HEK293 (cell line): Measurements from ENCODE around the gene LFNG.

Experiments
- CTCF ChIA-PET: fragments of 350-600 bp; formaldehyde crosslinking; extraction: SDS; loops from one replicate; lab custom pipeline; 2021; ENCODE audit warnings: antibody characterized with exemption; lab: Yijun Ruan, JAX
- POLR2A ChIA-PET: fragments of 300-600 bp; formaldehyde crosslinking; extraction: SDS; loops from one replicate; lab custom pipeline; 2020; ENCODE audit warnings: antibody characterized with exemption, inconsistent platforms; lab: Yijun Ruan, JAX
- H3K27ac ChIP-seq: fragments of 200-500 bp; sonication (Bioruptor generic); 2 replicates; pipeline ENCODE4 v1.5.1; 2014; ENCODE audit warnings: low read depth, low read length, control low read depth, inconsistent platforms; ENCODE audit errors: extremely low read depth
- H3K36me3 ChIP-seq, 2 experiments: fragments of 200-500 bp in 1 of 2; sonication (Bioruptor generic) in 1 of 2; 1 replicate in 1 of 2; 2 replicates in 1 of 2; pipeline ENCODE4 v1.5.1; 2014 to 2017; ENCODE audit warnings: inconsistent platforms in 2 of 2, low read length in 2 of 2; ENCODE audit not compliant: control insufficient read depth in 2 of 2, insufficient read depth in 1 of 2
- H3K4me1 ChIP-seq: fragments of 200-500 bp; sonication (Bioruptor generic); 2 replicates; pipeline ENCODE4 v1.5.1; 2014; ENCODE audit warnings: mild to moderate bottlenecking, low read length, inconsistent platforms; ENCODE audit not compliant: control insufficient read depth, insufficient read depth
- H3K4me3 ChIP-seq: 2 replicates; pipeline ENCODE4 v1.5.1; 2011; ENCODE audit warnings: low read depth, mild to moderate bottlenecking, control low read depth, low read length, moderate library complexity
- H3K9me3 ChIP-seq: fragments of 200-500 bp; sonication (Bioruptor generic); 2 replicates; pipeline ENCODE4 v1.5.1; 2014; ENCODE audit warnings: low read depth, low read length, inconsistent platforms; ENCODE audit not compliant: control insufficient read depth, insufficient read depth
- BCL11A ChIP-seq: fragments of 450-650 bp; formaldehyde crosslinking; IDR thresholded peaks from 2 replicates; pipeline ENCODE4 v1.5.1; 2016; ENCODE audit warnings: low read depth, missing biosample characterization, missing genetic modification characterization
- EGR2 ChIP-seq: fragments of 450-650 bp; formaldehyde crosslinking; IDR thresholded peaks from 2 replicates; pipeline ENCODE4 v1.5.1; 2016; ENCODE audit warnings: low read depth, missing biosample characterization, missing genetic modification characterization
- KLF16 ChIP-seq: fragments of 450-650 bp; formaldehyde crosslinking; IDR thresholded peaks from 2 replicates; pipeline ENCODE4 v1.5.1; 2017; ENCODE audit warnings: missing biosample characterization, missing genetic modification characterization
- PRDM10 ChIP-seq: fragments of 450-650 bp; formaldehyde crosslinking; IDR thresholded peaks from 2 replicates; pipeline ENCODE4 v1.5.1; 2016; ENCODE audit warnings: missing biosample characterization, missing genetic modification characterization
- SCRT2 ChIP-seq: fragments of 450-650 bp; formaldehyde crosslinking; IDR thresholded peaks from 2 replicates; pipeline ENCODE4 v1.5.1; 2016; ENCODE audit warnings: missing biosample characterization, missing genetic modification characterization
- ZFHX2 ChIP-seq: fragments of 450-650 bp; formaldehyde crosslinking; conservative IDR thresholded peaks from 2 replicates; pipeline ENCODE4 v1.5.1; 2016; ENCODE audit warnings: missing biosample characterization, missing genetic modification characterization
- ZNF112 ChIP-seq: fragments of 450-650 bp; formaldehyde crosslinking; IDR thresholded peaks from 2 replicates; pipeline ENCODE4 v1.5.0; 2017; ENCODE audit warnings: missing biosample characterization, missing genetic modification characterization
- ZNF518A ChIP-seq: fragments of 450-650 bp; formaldehyde crosslinking; conservative IDR thresholded peaks from 2 replicates; pipeline ENCODE4 v1.5.1; 2016; ENCODE audit warnings: low read depth, missing biosample characterization, missing genetic modification characterization
- ZNF624 ChIP-seq: fragments of 450-650 bp; formaldehyde crosslinking; IDR thresholded peaks from 2 replicates; pipeline ENCODE4 v1.5.1; 2017; ENCODE audit warnings: missing biosample characterization, missing genetic modification characterization
- ZNF629 ChIP-seq: fragments of 450-650 bp; formaldehyde crosslinking; IDR thresholded peaks from 2 replicates; pipeline ENCODE4 v1.5.1; 2017; ENCODE audit warnings: missing biosample characterization, missing genetic modification characterization
- ZNF658 ChIP-seq: fragments of 450-650 bp; formaldehyde crosslinking; IDR thresholded peaks from 2 replicates; pipeline ENCODE4; 2016; ENCODE audit warnings: missing biosample characterization, missing genetic modification characterization
- ZSCAN16 ChIP-seq: fragments of 450-650 bp; formaldehyde crosslinking; IDR thresholded peaks from 2 replicates; pipeline ENCODE4 v1.5.1; 2016; ENCODE audit warnings: missing biosample characterization, missing genetic modification characterization
- ZXDB ChIP-seq: fragments of 450-650 bp; formaldehyde crosslinking; IDR thresholded peaks from 2 replicates; pipeline ENCODE4 v1.5.1; 2016; ENCODE audit warnings: missing biosample characterization, missing genetic modification characterization

Gene LFNG

DNA sequence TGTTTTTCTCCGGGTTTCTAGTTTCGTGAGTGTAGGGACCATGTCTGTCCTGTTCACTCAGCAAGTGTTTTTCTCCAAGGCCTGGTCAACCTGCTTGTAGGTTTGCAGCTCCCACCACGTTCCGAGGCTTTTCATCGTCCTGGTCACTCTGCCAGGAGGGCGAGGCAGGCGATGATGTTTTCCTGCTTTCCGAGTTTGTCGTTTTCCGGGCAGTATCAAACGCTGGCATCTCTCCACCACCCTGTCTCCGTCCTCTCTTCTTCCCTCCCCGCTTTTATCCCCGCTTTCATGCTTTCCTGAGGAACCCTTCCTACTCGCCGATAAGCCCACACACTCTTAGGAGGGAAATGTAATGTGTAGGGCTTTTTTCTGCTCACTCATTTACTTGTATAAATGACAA is 50.4 kb downstream of the LFNG start:
- no peaks in the 10 kb centered on the region for H3K4me1 ChIP-seq
- POLR2A ChIA-PET, result no interaction called here
- TF ChIP-seq KLF16 (tag by site-specific recombination) (no peak), ZNF112 (no peak), PRDM10 (tag by site-specific recombination) (no peak), ZSCAN16 (tag by site-specific recombination) (no peak), ZNF518A (tag by site-specific recombination) (no peak), ZXDB (tag by site-specific recombination) (no peak), BCL11A (no peak)
- TF ChIP-seq, all 188 proteins: peak for 0
- CTCF ChIA-PET, result no interaction called here
- Histone ChIP-seq H3K4me3 (no peak overlapping the region), H3K36me3 (peaks cover 0 to 31% of the 10 kb centered on the region in 2 experiments; a peak in 2 of 3 replicates), H3K27ac (no peak overlapping the region), H3K9me3 (no peaks in the 10 kb centered on the region)

DNA sequence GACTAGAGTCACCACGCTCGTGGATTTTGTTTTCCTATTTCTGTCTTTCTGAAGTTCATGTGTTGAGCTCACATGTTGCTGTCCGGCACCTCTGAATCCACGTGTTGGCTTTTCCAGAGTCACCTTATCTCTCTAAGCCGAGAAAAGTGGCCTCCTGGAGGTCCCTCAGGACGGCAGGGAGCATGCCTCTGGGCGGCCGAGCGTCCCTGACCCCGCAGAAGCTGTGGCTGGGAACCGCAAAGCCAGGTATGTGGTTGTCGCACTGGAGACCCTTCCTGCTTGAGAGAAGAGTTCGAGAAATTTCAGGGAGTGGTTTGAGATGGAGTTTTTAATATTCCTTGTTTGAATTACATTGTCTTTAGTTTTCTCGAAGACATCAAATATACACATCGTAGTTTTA is 51.8 kb downstream of the LFNG start:
- Histone ChIP-seq H3K36me3 (peaks cover 2 to 28% of the 10 kb centered on the region in 2 experiments; a peak in 2 of 3 replicates), H3K4me3 (no peak overlapping the region), H3K4me1 (no peaks in the 10 kb centered on the region), H3K27ac (no peak overlapping the region), H3K9me3 (no peaks in the 10 kb centered on the region)
- ChIA-PET POLR2A (no interaction called here), CTCF (no interaction called here)
- TF ChIP-seq ZNF629, result no peak
- 0 out of 2 replicates have a peak, but pooled peaks have one; percentile 29 for TF ChIP-seq SCRT2 (tag by site-specific recombination)

DNA sequence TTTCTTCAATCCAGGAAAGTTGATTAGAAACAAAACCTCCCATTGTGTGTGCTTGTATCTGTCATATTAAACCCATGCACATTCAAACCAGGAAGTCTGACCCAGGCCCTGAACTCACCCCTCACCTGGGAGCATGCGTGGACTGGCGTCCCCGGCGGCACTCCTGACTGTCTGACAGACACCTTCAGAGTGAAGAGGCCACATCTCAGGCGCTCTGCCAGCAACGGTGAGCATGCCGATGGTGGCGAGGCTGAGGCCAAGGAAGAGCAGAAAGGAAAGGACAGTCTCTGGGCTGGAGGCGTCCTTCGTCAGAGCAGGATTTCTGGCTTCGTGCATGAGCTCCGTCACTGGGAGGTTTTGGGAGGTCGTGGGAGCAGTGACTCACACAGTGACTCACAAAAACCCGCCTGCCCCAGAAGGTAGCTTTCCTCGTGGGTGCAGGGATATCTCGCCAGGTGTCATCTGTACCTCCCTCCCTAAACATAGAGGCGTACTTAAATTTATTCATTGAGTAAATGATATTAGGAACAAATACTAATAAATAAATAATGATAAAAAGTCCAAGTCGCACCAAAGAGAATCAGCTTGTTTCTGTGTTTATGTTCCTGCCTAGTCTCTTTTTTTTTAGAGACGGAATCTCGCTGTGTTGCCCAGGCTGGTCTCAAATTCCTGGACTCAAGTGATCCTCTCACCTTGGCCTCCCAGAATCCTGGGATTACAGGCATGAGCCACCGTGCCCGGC is 52.7 kb downstream of the LFNG start:
- POLR2A ChIA-PET, result interaction anchor here (0.6 kb wide), 1 partner anchor 1446 kb away, joined by 6 read pairs; no protein-coding TSS in a partner anchor
- no peak overlapping the region for H3K4me3 ChIP-seq
- no peaks in the 10 kb centered on the region for H3K4me1 ChIP-seq
- H3K9me3 ChIP-seq, result no peaks in the 10 kb centered on the region
- peaks cover 3 to 28% of the 10 kb centered on the region in 2 experiments; a peak in 2 of 3 replicates for H3K36me3 ChIP-seq
- CTCF ChIA-PET, result interaction anchor here (0.8 to 1.2 kb wide), 2 partner anchors 98 to 137 kb away, joined by 3 read pairs; no protein-coding TSS in a partner anchor
- H3K27ac ChIP-seq, result no peak overlapping the region
- TF ChIP-seq ZFHX2 (tag by site-specific recombination) (0 out of 2 replicates have a peak, but pooled peaks have one; percentile 34), EGR2 (peak; percentile 30; the same call in 1 of the 2 replicates), ZNF624 (no peak), ZNF658 (tag by site-specific recombination) (no peak)
